GM19025 (cell line): Measurements from ENCODE around the gene MAPK12.

ENCODE experiments used
- ATAC-seq: cut with Tn5 transposase; IDR thresholded peaks from one replicate; pipeline ENCODE4 v1.9.1; 2021; ENCODE audit warnings: mild to moderate bottlenecking, low read depth, moderate library complexity; ENCODE audit not compliant: unreplicated experiment

Gene MAPK12

GRCh38 chr22:50236731-50237409 is 24.6 kb downstream of the MAPK12 start:
- ATAC-seq, result no peak

GRCh38 chr22:50233223-50233622 is 28.3 kb downstream of the MAPK12 start:
- ATAC-seq, result no peak

- ATAC-seq, result no peak
Observed at GRCh38 chr22:50232481-50233151, 28.9 kb downstream of the MAPK12 start.

- no peak for ATAC-seq
Observed at GRCh38 chr22:50229370-50229769, 32.1 kb downstream of the MAPK12 start.

- no peak for ATAC-seq
Observed at GRCh38 chr22:50228366-50228765, 33.1 kb downstream of the MAPK12 start.

- ATAC-seq, result no peak
Observed at GRCh38 chr22:50227579-50228215, 33.8 kb downstream of the MAPK12 start.

GRCh38 chr22:50226875-50227165 is 34.7 kb downstream of the MAPK12 start:
- ATAC-seq, result no peak

- ATAC-seq, result no peak
Observed at GRCh38 chr22:50226063-50226874, 35.2 kb downstream of the MAPK12 start.

GRCh38 chr22:50225200-50225969 is 36.1 kb downstream of the MAPK12 start:
- no peak for ATAC-seq

GRCh38 chr22:50224071-50224470 is 37.4 kb downstream of the MAPK12 start:
- no peak for ATAC-seq

- no peak for ATAC-seq
Observed at GRCh38 chr22:50222508-50222907, 39.0 kb downstream of the MAPK12 start.

GRCh38 chr22:50221410-50222300 is 39.8 kb downstream of the MAPK12 start:
- no peak for ATAC-seq

- no peak for ATAC-seq
Observed at GRCh38 chr22:50220603-50221409, 40.7 kb downstream of the MAPK12 start.

GRCh38 chr22:50219800-50220602 is 41.5 kb downstream of the MAPK12 start:
- ATAC-seq, result no peak

- no peak for ATAC-seq
Observed at GRCh38 chr22:50218996-50219727, 42.3 kb downstream of the MAPK12 start.

- no peak for ATAC-seq
Observed at GRCh38 chr22:50218153-50218995, 43.1 kb downstream of the MAPK12 start.
